Immature natural killer cell (primary cell): ENCODE measurements around the gene MARCHF2. TPM values are rescaled to one million over a fixed set of nuclear protein-coding genes. Genes with fewer than 3 reads are reported as not detected.
"Not testable (repeated sequence)": the region's sequence is repeated elsewhere in the genome, so short reads cannot be mapped to it uniquely, and the experiment has no call there.

Source experiments
- DNase-seq, 3 donors: peaks; one replicate each; pipeline ENCODE4 v3.0.0; 2022; ENCODE audit warnings: mixed read lengths in 1 of 3
- H3K27ac Mint-ChIP-seq, 6 donors: one replicate each; pipeline ENCODE4 v1.8.0; 2020; ENCODE audit warnings: mixed read lengths in 6 of 6, mild to moderate bottlenecking in 5 of 6, inconsistent platforms in 4 of 6, moderate library complexity in 3 of 6
- H3K27me3 Mint-ChIP-seq, 3 donors: one replicate each; pipeline ENCODE4 v1.8.0; 2020 to 2021; ENCODE audit warnings: low read depth in 3 of 3, mild to moderate bottlenecking in 3 of 3, mixed read lengths in 3 of 3, moderate library complexity in 3 of 3, inconsistent platforms in 1 of 3
- H3K36me3 Mint-ChIP-seq, 3 donors: one replicate each; pipeline ENCODE4 v1.8.0; 2020; ENCODE audit warnings: mixed read lengths in 3 of 3, inconsistent platforms in 2 of 3, mild to moderate bottlenecking in 2 of 3
- H3K4me1 Mint-ChIP-seq, 2 donors: one replicate each; pipeline ENCODE4 v1.8.0; 2020; ENCODE audit warnings: inconsistent platforms in 2 of 2, mild to moderate bottlenecking in 2 of 2, mixed read lengths in 2 of 2, moderate library complexity in 1 of 2
- H3K4me3 Mint-ChIP-seq, 5 donors: one replicate each; pipeline ENCODE4 v1.8.0; 2020; ENCODE audit warnings: mild to moderate bottlenecking in 5 of 5, mixed read lengths in 5 of 5, inconsistent platforms in 3 of 5, moderate library complexity in 3 of 5
- H3K9me3 Mint-ChIP-seq, 6 donors: one replicate each; pipeline ENCODE4 v1.8.0; 2020; ENCODE audit warnings: mild to moderate bottlenecking in 6 of 6, mixed read lengths in 6 of 6, inconsistent platforms in 4 of 6, moderate library complexity in 3 of 6
- polyA plus RNA-seq, 3 donors: library from polyadenylated mRNA; unstranded; fragments of 300-500 nt; fragmentation: Illumina TruSeq; gene quantifications; one replicate each; pipeline ENCODE4 v1.2.3, GENCODE V29; 2021

The MARCHF2 gene
- polyA plus RNA-seq, 3 donors from 2014 or later = 43.9 to 71.4 (median 59.4) TPM

GRCh38 chr19:8444140-8444676 is 31.1 kb downstream of the MARCHF2 start:
- peaks cover 39 to 45% of the 10 kb centered on the region in 2 donors for H3K4me1 Mint-ChIP-seq
- H3K4me3 Mint-ChIP-seq = peak overlapping the region; percentile 95 to 99 (median 96)
- not testable (repeated sequence) for H3K36me3 Mint-ChIP-seq, H3K27me3 Mint-ChIP-seq, DNase-seq, H3K9me3 Mint-ChIP-seq
- H3K27ac Mint-ChIP-seq = peak overlapping the region; percentile 92 to 99 (median 97)

- Mint-ChIP-seq H3K36me3 (peaks cover 3 to 7% (median 4%) of the 10 kb centered on the region in 3 donors), H3K4me1 (peaks cover 43 to 51% of the 10 kb centered on the region in 2 donors)
These were observed 31.8 kb downstream of the MARCHF2 start, which contains the start of gene HNRNPM for GRCh38 chr19:8444677-8445487. Gene HNRNPM (plus strand): TSS chr19:8444975. CDS start chr19:8444999, 24 bp downstream.

GRCh38 chr19:8445488-8446001 is 32.4 kb downstream of the MARCHF2 start:
- Mint-ChIP-seq H3K27me3 (peaks cover 3 to 7% (median 6%) of the 10 kb centered on the region in 3 donors), H3K4me1 (peaks cover 48 to 56% of the 10 kb centered on the region in 2 donors), H3K9me3 (no peaks in the 10 kb centered on the region), H3K4me3 (peak overlapping the region; percentile 88 to 92 (median 91)), H3K36me3 (peaks cover 3 to 7% (median 4%) of the 10 kb centered on the region in 3 donors), H3K27ac (peak overlapping the region; percentile 85 to 93 (median 90))
- peak; percentile 35 to 43 (median 40) for DNase-seq

More at GRCh38 chr19:8444677-8445487, 31.8 kb downstream of the MARCHF2 start, which contains the start of gene HNRNPM:
- Mint-ChIP-seq H3K27me3 (peaks cover 3 to 7% (median 6%) of the 10 kb centered on the region in 3 donors), H3K27ac (peak within 1 kb of the TSS; percentile 92 to 99 (median 97)), H3K9me3 (no peaks in the 10 kb centered on the region), H3K4me3 (peak within 1 kb of the TSS; percentile 95 to 99 (median 96))
- DNase-seq = peak; percentile 100

- H3K36me3 Mint-ChIP-seq = peaks cover 3 to 7% (median 4%) of the 10 kb centered on the region in 3 donors
- H3K27me3 Mint-ChIP-seq = peaks cover 3 to 7% (median 6%) of the 10 kb centered on the region in 3 donors
- no peaks in the 10 kb centered on the region for H3K9me3 Mint-ChIP-seq
- H3K4me3 Mint-ChIP-seq = peak overlapping the region; percentile 88 to 92 (median 91)
- H3K27ac Mint-ChIP-seq = peak overlapping the region; percentile 85 to 93 (median 90)
- peaks cover 52 to 59% of the 10 kb centered on the region in 2 donors for H3K4me1 Mint-ChIP-seq
- DNase-seq = no peak
These were observed 33.1 kb downstream of the MARCHF2 start for GRCh38 chr19:8446061-8446709.

GRCh38 chr19:8449830-8450229 is 36.7 kb downstream of the MARCHF2 start:
- Mint-ChIP-seq H3K9me3 (no peaks in the 10 kb centered on the region), H3K36me3 (peaks cover 3 to 5% (median 4%) of the 10 kb centered on the region in 3 donors), H3K4me1 (peaks cover 79 to 88% of the 10 kb centered on the region in 2 donors), H3K27ac (peak overlapping the region in 5 of 6 donors; percentile 17 to 77 (median 57)), H3K27me3 (peaks cover under 1 to 7% (median under 1%) of the 10 kb centered on the region in 3 donors), H3K4me3 (peak overlapping the region in 2 of 5 donors; percentile 6 to 27)
- no peak for DNase-seq

- H3K27ac Mint-ChIP-seq = peak overlapping the region in 5 of 6 donors; percentile 38 to 67 (median 46)
- H3K27me3 Mint-ChIP-seq = peaks cover 0 to 3% (median 0%) of the 10 kb centered on the region in 3 donors
- H3K4me1 Mint-ChIP-seq = peaks cover 82 to 92% of the 10 kb centered on the region in 2 donors
- DNase-seq = no peak
- H3K4me3 Mint-ChIP-seq = peak overlapping the region in 4 of 5 donors; percentile 19 to 51 (median 30)
- no peaks in the 10 kb centered on the region for H3K9me3 Mint-ChIP-seq
- peaks cover 5 to 13% (median 10%) of the 10 kb centered on the region in 3 donors for H3K36me3 Mint-ChIP-seq
These were observed 38.3 kb downstream of the MARCHF2 start for GRCh38 chr19:8451377-8451776.

GRCh38 chr19:8451885-8452284 is 38.8 kb downstream of the MARCHF2 start:
- peaks cover 81 to 92% of the 10 kb centered on the region in 2 donors for H3K4me1 Mint-ChIP-seq
- peaks cover 0 to 4% (median 0%) of the 10 kb centered on the region in 3 donors for H3K27me3 Mint-ChIP-seq
- no peaks in the 10 kb centered on the region for H3K9me3 Mint-ChIP-seq
- peaks cover 8 to 17% (median 15%) of the 10 kb centered on the region in 3 donors for H3K36me3 Mint-ChIP-seq
- H3K27ac Mint-ChIP-seq = peak overlapping the region in 5 of 6 donors; percentile 11 to 73 (median 46)
- peak overlapping the region; percentile 17 to 51 (median 22) for H3K4me3 Mint-ChIP-seq
- DNase-seq = no peak

GRCh38 chr19:8452446-8453123 is 39.5 kb downstream of the MARCHF2 start:
- DNase-seq = no peak
- peak overlapping the region; percentile 10 to 50 (median 23) for H3K4me3 Mint-ChIP-seq
- H3K4me1 Mint-ChIP-seq = peaks cover 75 to 92% of the 10 kb centered on the region in 2 donors
- peaks cover 4 to 19% (median 13%) of the 10 kb centered on the region in 3 donors for H3K36me3 Mint-ChIP-seq
- H3K9me3 Mint-ChIP-seq = no peaks in the 10 kb centered on the region
- peak overlapping the region in 5 of 6 donors; percentile 4 to 73 (median 64) for H3K27ac Mint-ChIP-seq
- H3K27me3 Mint-ChIP-seq = peaks cover 0 to 4% (median 0%) of the 10 kb centered on the region in 3 donors

GRCh38 chr19:8453616-8454015 is 40.5 kb downstream of the MARCHF2 start:
- no peaks in the 10 kb centered on the region for H3K9me3 Mint-ChIP-seq
- no peak for DNase-seq
- peaks cover 75 to 94% of the 10 kb centered on the region in 2 donors for H3K4me1 Mint-ChIP-seq
- peak overlapping the region in 2 of 5 donors; percentile 21 to 46 for H3K4me3 Mint-ChIP-seq
- peak overlapping the region in 2 of 6 donors; percentile 10 to 55 for H3K27ac Mint-ChIP-seq
- H3K36me3 Mint-ChIP-seq = peaks cover 4 to 21% (median 13%) of the 10 kb centered on the region in 3 donors
- H3K27me3 Mint-ChIP-seq = peaks cover 0 to 4% (median 0%) of the 10 kb centered on the region in 3 donors

- H3K27me3 Mint-ChIP-seq = peaks cover 0 to 4% (median 0%) of the 10 kb centered on the region in 3 donors
- H3K27ac Mint-ChIP-seq = peak overlapping the region in 2 of 6 donors; percentile 18 to 45
- H3K4me1 Mint-ChIP-seq = peaks cover 76 to 94% of the 10 kb centered on the region in 2 donors
- no peaks in the 10 kb centered on the region for H3K9me3 Mint-ChIP-seq
- DNase-seq = no peak
- peak overlapping the region in 1 of 5 donors; percentile 25 for H3K4me3 Mint-ChIP-seq
- peaks cover 4 to 21% (median 13%) of the 10 kb centered on the region in 3 donors for H3K36me3 Mint-ChIP-seq
These were observed 41.1 kb downstream of the MARCHF2 start for GRCh38 chr19:8454218-8454617.

- no peak for DNase-seq
- Mint-ChIP-seq H3K4me3 (no peak overlapping the region), H3K9me3 (no peaks in the 10 kb centered on the region), H3K4me1 (peaks cover 78 to 95% of the 10 kb centered on the region in 2 donors), H3K36me3 (peaks cover 4 to 21% (median 13%) of the 10 kb centered on the region in 3 donors), H3K27ac (peak overlapping the region in 2 of 6 donors; percentile 18 to 60), H3K27me3 (peaks cover 0 to 4% (median 0%) of the 10 kb centered on the region in 3 donors)
These were observed 41.9 kb downstream of the MARCHF2 start for GRCh38 chr19:8455018-8455417.

GRCh38 chr19:8456064-8456463 is 43.0 kb downstream of the MARCHF2 start:
- Mint-ChIP-seq H3K36me3 (peaks cover 4 to 21% (median 13%) of the 10 kb centered on the region in 3 donors), H3K4me3 (peak overlapping the region in 1 of 5 donors; percentile 11), H3K27ac (peak overlapping the region in 4 of 6 donors; percentile 8 to 60 (median 10)), H3K9me3 (no peaks in the 10 kb centered on the region), H3K27me3 (peaks cover 0 to 4% (median 0%) of the 10 kb centered on the region in 3 donors), H3K4me1 (peaks cover 81 to 100% of the 10 kb centered on the region in 2 donors)
- DNase-seq = no peak
